ENCODE results near the gene RETREG1. TPM values are rescaled to one million over a fixed set of nuclear protein-coding genes. Genes with fewer than 3 reads are reported as not detected.
"Not testable (repeated sequence)": the region's sequence is repeated elsewhere in the genome, so short reads cannot be mapped to it uniquely, and the experiment has no call there.

RETREG1 gene
- total and polyA plus RNA-seq, 12 donors = 14.6 to 337 (median 216) TPM

DNA sequence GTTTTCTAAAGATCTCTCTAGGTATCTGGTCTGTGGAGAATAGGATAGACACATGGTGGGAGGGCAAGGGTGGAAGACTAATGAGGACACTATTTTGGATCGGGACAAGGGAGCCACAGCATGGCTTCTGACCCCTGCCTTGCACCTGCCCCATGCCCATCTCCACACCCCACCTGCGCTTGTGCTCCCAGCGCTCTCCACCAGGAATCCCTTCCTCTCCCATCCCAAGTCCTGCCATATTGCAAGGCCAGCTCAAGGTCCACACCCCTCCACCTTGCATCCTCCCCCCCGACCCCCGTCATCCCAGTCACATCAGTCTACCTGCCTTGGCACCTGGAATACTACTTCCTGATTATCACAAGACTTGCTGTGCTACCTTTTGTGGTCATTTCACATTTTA lies 44.2 kb upstream of the RETREG1 start:
- ATAC-seq = no peak
- Histone ChIP-seq H3K27me3 (no peaks in the 10 kb centered on the region), H3K27ac (no peak overlapping the region), H3K4me3 (no peak overlapping the region), H3K36me3 (peaks cover 0 to 15% (median 0%) of the 10 kb centered on the region in 9 donors), H3K4me1 (peaks cover 0 to 13% (median 10%) of the 10 kb centered on the region in 9 donors), H3K9me3 (peaks cover 0 to 8% (median 0%) of the 10 kb centered on the region in 11 donors)
- WGBS, 2 donors = 71 to 92% methylated on average over 5 of the region's 5 CpGs
- TF ChIP-seq, protein P1, sequence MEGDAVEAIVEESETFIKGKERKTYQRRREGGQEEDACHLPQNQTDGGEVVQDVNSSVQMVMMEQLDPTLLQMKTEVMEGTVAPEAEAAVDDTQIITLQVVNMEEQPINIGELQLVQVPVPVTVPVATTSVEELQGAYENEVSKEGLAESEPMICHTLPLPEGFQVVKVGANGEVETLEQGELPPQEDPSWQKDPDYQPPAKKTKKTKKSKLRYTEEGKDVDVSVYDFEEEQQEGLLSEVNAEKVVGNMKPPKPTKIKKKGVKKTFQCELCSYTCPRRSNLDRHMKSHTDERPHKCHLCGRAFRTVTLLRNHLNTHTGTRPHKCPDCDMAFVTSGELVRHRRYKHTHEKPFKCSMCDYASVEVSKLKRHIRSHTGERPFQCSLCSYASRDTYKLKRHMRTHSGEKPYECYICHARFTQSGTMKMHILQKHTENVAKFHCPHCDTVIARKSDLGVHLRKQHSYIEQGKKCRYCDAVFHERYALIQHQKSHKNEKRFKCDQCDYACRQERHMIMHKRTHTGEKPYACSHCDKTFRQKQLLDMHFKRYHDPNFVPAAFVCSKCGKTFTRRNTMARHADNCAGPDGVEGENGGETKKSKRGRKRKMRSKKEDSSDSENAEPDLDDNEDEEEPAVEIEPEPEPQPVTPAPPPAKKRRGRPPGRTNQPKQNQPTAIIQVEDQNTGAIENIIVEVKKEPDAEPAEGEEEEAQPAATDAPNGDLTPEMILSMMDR (IDR thresholded peaks at IDR 0.05) = no peak
- no peak for DNase-seq
- intact Hi-C loops (cut with DNase I) = loop anchor here in 7 of 10 donors (5.0 to 10.0 kb wide), 5 partner anchors 34 to 316 kb away; no protein-coding TSS in a partner anchor

DNA sequence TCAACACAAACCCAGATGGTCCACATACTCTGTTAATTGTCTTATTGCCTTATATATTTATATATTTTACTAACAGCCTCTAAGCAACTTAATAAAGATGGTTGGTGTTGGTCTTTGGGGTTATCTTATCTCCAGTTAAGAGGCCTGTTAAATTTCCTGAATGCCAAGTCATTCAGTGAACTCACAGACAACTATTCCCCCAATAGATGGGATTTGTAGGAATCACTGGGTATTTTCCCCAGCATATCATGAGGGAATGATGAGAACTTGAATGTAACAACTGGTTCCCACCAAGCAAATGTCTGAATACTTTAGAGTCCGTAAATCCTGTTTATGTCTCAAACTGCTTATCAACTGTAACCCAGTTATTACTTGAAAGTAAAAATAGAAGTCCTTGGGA lies 42.7 kb upstream of the RETREG1 start:
- peaks cover 0 to 8% (median 0%) of the 10 kb centered on the region in 11 donors for H3K9me3 ChIP-seq
- no peaks in the 10 kb centered on the region for H3K27me3 ChIP-seq
- peaks cover 0 to 10% (median 0%) of the 10 kb centered on the region in 9 donors for H3K4me1 ChIP-seq
- no peak overlapping the region for H3K27ac ChIP-seq
- no peak for ATAC-seq
- H3K4me3 ChIP-seq = no peak overlapping the region
- 68 to 75% methylated on average over 1 of the region's 1 CpG for WGBS, 2 donors
- intact Hi-C loops (cut with DNase I) = no loop called here
- TF ChIP-seq, protein P1 (IDR thresholded peaks at IDR 0.05) = no peak
- H3K36me3 ChIP-seq = peaks cover 0 to 6% (median 0%) of the 10 kb centered on the region in 9 donors
- DNase-seq = no peak

DNA sequence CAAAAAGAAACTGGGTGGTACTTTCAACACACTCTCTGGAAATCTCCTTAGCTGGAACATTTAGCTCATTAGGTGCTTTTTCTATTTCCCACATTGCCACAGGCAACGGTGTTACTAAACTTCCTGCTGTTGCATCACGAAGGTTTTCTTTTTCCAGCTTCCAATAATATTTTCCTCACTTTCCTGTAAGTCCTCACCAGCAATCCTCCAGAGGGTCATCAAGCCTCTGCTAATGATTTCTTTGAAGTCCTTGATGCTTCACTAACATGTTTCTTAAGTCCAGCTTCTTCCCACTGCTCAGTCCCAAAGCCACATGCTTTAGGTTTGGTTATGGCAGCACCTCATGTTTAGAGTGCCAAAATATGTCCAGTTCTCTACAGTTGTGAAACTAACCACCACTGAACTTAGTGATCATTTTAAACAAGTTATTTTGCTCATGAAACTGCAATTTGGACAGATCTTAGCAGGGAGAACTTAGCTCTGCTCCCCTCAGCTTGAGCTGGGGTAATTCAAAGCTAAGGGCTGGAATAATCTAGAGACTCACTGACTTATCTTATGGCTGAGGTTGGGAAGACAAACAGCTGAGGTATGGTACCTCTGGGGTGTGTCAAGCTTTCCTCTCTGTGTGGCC lies 39.9 kb upstream of the RETREG1 start:
- peaks cover 0 to 10% (median 0%) of the 10 kb centered on the region in 9 donors for H3K4me1 ChIP-seq
- TF ChIP-seq, protein P1 (IDR thresholded peaks at IDR 0.05) = no peak
- intact Hi-C loops (cut with DNase I) = no loop called here
- H3K4me3 ChIP-seq = no peak overlapping the region
- peak in 3 of 8 donors; percentile 37 to 52 (median 42) for ATAC-seq
- no peaks in the 10 kb centered on the region for H3K27me3 ChIP-seq
- peak overlapping the region in 1 of 10 donors; percentile 64 for H3K27ac ChIP-seq
- 53 to 66% methylated on average over 2 of the region's 2 CpGs for WGBS, 2 donors
- peaks cover 0 to 8% (median 0%) of the 10 kb centered on the region in 11 donors for H3K9me3 ChIP-seq
- no peaks in the 10 kb centered on the region for H3K36me3 ChIP-seq
- no peak for DNase-seq

DNA sequence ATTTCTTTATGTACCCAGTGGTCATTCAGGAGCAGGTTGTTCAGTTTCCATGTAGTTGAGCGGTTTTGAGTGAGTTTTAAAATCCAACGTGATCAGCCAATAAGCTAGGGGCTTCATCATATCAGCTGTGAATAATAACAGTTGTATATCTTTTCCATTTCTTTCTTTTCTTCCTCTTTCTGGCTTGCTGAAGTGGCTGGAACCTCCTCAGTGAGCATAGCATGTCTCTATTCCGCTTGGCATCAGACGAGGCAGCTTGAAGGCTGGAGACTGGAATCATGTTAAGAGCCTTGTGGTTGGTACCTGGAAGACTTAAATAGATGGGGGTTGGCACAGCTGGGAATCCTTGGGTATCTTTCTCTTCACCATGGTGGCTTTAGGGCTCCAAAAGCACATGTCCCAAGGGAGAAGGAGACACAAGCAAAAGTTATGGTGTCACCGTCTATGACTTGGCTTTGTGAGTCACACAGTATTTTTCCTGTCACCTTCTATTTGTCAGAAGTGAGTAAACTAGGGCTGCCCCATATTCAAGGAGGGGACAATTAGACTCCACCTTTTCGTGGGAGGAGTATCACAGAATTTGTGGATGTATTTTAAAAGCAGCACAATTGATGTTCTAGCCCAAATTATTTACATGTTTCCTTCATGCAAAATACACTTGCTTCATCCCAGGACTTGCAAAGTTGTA lies 38.0 kb upstream of the RETREG1 start:
- H3K36me3 ChIP-seq = no peaks in the 10 kb centered on the region
- 43 to 73% methylated on average over 6 of the region's 6 CpGs for WGBS, 2 donors
- H3K4me3 ChIP-seq = no peak overlapping the region
- no peak overlapping the region for H3K27ac ChIP-seq
- DNase-seq (no peak), ATAC-seq (no peak)
- H3K4me1 ChIP-seq = peaks cover 0 to 10% (median 0%) of the 10 kb centered on the region in 9 donors
- H3K9me3 ChIP-seq = peaks cover 0 to 8% (median 0%) of the 10 kb centered on the region in 11 donors
- peaks cover 0 to under 1% (median 0%) of the 10 kb centered on the region in 7 donors for H3K27me3 ChIP-seq
- intact Hi-C loops (cut with DNase I) = no loop called here
- TF ChIP-seq, protein P1 (IDR thresholded peaks at IDR 0.05) = no peak

DNA sequence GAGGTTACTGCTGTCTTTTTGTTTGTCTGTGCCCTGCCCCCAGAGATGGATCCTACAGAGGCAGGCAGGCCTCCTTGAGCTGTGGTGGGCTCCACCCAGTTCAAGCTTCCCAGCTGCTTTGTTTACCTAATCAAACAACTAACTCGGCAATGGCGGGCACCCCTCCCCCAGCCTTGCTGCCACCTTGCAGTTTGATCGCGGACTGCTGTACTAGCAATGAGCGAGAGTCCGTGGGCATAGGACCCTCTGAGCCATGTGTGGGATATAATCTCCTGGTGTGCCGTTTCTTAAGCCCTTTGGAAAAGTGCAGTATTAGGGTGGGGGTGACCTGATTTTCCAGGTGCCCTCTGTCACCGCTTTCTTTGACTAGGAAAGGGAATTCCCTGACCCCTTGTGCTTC lies 31.9 kb upstream of the RETREG1 start:
- H3K9me3 ChIP-seq; H3K4me3 ChIP-seq; H3K36me3 ChIP-seq; DNase-seq; intact Hi-C loops (cut with DNase I); H3K27me3 ChIP-seq; H3K4me1 ChIP-seq; ATAC-seq; H3K27ac ChIP-seq: not testable (repeated sequence)
- WGBS, 2 donors = 86 to 90% methylated on average over 8 of the region's 8 CpGs

Measured in heart right ventricle (tissue), 16 donors.